Activated CD8-positive, alpha-beta memory T cell treated with anti-CD3 and anti-CD28 coated beads, Interleukin-2, amount 50 U/mL, for 1 hour (primary cell): Measurements from ENCODE around the gene DYRK1A.

Source experiments
- DNase-seq: peaks from one replicate; pipeline ENCODE4 v3.0.0-alpha.2; 2020; ENCODE audit errors: extremely low read depth

DYRK1A gene

DNA sequence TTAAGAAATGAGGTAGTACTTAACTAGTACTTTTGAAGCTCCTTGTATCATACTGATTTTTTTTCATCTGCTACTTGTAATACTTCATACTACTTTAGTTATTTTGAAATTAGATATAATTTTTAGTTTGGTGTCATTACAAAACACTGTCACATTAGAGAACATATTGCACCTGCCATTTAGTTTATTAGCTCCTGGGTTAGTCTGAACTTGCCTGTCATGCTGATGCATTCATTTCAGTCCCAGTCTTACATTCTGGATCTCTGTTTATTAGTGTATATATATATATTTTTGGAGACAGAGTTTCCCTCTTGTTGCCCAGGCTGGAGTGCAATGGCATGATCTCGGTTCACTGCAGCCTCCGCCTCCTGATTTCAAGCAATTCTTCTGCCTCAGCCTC is 50.3 kb downstream of the DYRK1A start:
- no peak for DNase-seq

DNA sequence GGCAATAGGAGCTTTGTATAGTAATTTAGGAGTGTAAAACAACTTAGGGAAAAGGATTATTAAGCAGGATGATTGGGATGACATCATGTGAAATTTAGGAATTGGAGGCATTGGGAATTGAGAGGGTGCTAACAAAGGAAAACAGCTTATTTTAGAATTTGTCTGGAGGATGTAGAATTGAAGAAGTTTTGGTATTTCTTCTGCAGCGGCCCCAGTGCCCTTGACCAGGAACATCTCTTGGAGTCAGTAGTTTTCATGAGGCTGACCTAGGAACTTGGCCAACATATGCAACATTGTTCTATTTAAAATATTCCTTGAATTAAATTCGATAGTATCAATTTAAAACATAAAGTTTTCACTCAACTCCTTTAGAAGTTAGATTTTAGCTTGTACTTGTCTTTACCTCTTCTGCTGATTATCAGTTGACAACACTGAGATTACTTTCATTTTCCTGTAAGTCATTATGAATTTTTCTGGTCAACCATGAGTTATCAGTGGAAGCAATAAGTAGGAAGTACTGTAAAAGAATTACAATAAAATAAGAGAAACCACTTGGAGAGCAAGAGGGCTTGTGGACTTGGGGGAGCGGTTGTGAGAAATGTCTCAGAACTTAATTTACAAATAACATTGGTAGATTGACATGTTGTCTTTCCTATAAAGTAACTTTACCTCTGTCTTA is 52.8 kb downstream of the DYRK1A start:
- DNase-seq, result no peak

DNA sequence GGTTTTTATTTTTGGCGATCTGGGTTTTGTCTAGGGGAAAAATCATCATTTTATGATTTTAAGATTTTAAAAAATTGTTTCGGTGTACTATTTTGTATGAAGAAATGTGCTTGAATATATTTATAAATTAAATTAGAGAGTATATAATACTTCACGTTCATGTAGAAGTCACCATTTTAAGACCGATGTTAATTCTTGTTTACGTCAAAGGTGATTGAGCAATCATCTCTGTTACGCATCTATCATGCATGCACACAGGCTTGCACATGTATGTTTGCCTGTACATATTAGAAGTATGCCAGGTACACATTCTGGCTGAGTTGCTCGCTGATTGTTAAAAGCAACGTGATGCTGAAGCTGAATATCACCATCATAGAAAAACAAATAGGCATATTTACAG is 54.7 kb downstream of the DYRK1A start:
- no peak for DNase-seq

DNA sequence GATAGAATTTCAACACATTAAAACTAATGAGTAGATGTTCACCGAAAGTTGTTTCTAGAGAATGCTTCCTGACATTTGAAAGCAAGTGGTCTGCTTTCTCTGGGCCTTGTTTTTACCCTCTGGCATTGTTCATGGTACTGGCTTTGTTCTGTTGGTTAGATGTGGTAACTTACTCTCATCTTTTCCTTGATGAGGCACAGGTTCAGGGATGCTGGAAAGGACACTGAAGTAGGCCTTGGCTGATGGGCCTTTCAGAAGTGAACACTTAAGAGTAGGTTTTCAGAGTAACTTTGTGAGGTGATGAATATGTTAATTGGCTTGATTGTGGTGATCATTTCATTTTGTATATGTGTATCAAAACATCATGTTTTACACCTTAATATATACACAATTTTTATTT is 55.8 kb downstream of the DYRK1A start:
- no peak for DNase-seq

DNA sequence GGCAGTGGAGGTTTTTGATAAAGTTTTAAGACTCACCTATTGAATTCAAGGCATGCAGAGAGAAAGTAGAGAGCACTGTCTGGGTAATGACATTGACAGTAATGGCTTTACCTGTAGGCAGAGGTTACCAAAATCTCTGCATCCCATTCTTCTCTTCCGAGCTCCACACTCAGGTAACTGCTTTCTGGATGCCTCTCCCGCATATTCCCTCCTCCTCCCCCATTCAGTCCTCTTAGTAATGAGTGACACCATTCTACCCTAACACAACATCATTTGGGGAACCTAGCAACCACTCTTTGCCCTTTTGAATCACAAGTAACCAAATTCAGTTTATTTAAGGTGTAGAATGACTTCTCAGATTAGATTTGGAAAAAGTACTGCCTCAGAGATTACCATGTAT is 56.5 kb downstream of the DYRK1A start:
- DNase-seq, result no peak

DNA sequence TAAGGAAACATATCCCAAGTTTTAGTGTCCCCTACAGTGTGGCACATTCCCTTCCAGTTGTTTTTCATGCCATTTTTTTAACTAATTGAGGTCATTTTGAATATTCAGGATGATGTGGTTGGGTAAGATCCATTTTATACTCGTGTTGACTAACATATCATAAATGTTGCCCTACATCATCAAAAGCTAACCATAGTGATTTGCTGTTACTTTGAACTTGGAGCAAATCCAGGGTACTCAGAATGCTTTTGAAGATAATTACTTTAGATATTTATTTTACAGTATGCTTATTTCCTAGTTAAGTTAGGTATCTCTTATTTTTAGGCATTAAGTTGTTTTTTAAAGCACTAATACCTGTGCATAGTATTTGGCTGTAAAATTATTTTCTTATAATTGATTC is 57.8 kb downstream of the DYRK1A start:
- no peak for DNase-seq

DNA sequence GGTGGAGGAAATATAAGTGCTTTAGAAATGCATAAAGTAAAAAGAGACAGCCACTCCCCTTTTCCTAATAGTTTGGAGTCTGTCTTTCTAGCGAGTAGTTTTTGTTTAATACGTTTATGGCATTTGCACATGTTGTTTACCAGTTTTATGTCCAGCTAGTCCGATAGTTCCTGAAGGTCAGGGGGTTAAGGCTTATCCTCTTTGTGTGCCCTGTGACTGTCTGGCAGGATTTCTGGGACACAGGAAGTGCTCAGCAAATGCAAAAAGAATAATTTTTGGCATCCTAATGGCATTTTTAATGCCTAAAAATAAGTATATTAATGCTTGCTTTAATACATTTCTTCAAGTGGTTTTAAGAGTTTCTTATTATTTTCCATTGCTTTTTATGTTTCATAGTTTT is 58.4 kb downstream of the DYRK1A start:
- no peak for DNase-seq

DNA sequence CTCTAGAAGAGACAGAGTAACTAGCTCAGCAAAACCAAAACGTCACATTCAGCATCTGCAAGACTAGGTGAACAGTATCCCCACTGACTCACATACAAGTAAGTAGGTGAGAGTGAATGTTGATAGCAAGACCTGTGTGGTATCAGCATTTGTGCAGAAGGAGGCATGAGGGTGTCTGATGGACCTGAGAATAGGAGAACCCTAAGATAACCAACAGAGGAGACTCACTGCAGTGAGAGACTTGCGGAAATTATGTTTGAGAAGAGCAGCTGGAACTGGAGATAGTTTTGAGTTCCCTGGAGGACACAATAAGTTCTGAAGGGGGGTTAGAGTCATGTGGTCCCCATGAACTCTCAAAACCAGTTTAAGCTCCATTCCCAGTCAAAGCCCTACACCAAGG is 59.1 kb downstream of the DYRK1A start:
- DNase-seq, result no peak

DNA sequence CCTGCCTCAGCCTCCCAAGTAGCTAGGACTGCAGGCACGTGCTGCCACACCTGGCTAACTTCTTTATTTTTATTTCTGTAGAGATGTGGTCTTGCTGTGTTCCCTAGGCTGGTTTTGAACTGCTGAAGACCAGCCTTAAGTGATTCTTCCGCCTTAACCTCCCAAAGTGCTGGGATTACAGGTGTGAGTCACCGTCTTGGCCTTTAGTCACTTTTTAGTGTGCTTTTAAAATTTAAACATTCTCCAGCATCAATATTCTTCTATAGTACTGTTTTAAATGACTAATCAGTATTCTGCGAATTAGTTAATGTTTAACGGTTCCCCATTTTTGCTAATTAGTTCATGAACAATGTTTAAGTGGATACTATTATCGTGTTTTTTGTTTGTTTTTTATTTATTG is 60.6 kb downstream of the DYRK1A start:
- no peak for DNase-seq

DNA sequence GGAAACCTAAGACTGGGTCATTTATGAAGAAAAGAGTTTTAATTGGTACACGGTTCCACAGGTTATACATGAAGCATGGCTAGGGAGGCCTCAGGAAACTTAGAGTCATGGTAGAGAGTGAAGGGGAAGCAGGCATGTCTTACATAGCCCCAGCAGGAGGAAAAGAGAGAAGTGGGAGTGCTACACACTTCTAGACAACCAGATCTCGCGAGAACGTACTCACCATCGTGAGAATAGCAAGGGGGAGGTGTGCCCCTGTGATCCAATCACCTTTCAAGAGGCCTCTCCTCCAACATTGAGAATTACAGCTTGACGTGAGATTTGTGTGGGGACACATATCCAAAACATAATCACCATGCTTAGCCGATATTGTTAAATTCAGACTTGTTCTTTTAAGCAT is 62.8 kb downstream of the DYRK1A start:
- no peak for DNase-seq

DNA sequence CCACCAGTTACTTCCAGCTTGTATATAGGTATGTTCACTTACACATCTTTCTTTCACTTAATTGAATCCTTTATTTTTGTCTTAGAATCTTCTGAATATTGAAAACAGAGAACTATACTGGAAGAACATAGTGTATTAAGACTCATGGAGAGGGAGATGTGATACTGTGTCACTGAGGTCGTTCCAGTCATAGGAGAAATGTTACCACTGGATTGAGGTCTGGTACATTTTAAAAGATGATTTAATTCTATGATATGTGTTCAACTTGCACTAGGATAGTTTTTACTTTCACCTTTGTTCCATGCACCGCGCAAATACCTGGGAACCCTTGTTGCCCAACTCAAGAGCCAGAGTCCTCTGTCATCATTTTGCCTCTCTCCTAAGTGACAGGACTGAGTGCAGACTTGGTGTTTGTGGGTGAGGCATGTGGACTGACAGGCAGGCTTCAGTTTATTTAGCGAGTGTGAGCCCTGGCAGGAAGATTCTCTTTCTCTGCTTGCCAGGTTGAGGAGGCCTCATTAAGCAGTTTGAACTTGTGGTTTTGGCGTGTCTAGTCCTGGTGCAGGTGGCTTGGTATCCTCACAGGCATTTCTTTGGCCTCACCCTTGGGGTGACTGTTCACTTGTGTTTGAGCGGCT is 63.7 kb downstream of the DYRK1A start:
- no peak for DNase-seq

DNA sequence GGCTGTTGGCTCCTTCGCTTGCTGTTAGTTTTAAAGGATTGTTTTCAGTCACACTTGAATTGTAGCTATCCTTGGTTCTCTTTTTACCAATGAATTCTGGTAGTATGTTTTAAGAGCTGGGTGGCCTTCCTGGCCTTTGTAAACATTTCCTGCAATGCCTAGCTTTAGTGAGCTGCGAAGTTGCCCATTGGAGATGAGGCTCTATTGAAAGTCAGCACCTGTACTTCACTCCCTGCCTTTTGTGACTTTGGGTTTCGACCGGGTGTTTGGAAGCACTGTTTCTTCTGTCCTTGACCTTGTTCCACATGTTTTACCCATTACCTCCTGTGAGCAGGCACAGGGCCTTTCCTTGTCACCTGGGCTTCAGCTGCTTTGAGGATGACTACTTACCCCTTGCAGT is 64.7 kb downstream of the DYRK1A start:
- DNase-seq, result no peak

DNA sequence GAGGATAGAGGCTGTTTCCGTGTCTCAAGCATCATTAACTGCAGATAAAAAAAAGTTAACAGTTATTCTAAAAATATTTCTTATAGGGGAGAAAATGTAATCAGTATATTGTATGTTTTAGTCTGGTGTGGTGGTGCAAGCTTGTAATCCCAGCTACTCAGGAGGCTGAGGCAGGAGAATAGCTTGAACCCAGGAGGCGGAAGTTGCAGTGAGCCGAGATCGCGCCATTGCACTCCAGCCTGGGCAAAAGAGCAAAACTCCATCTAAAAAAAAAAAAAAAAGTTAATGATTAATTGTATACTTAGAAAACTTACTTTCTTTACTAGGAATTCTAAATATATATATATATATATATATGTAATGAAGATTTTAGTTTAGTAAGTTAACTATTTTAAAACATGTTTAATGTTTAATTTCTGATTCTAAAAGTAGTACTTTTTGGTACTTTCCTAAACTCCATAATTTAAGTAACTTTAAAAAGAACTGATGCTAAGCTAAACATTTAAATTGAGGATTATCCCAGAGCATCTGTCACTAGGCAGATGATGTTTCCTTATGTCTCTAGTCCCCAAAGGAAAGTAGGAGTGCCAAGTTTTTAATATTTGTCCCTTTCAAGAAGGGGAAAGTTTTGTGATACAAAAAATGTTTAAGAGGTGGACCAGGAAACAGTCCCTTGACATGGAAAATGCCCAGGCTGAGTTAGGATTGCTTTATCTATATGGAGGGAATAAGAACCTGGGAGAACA is 66.3 kb downstream of the DYRK1A start:
- DNase-seq, result no peak

DNA sequence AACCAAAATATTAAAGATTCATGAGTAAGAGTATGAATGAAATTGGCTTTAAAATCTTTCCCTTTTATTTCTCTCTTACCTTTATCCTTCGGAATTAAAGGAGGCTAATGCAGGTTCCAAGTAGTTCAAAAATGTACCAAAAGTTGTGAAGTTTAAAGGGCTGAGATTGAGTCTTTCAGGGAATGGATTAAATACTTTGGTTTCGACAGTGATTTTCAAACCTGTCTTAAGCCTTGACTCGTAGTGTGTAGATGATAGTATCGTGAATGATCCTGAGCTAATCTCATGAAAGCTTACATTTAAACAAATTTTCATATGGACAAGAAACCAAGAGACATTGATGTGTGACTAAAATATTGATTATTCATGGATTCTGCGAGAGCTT is 66.9 kb downstream of the DYRK1A start:
- no peak for DNase-seq

DNA sequence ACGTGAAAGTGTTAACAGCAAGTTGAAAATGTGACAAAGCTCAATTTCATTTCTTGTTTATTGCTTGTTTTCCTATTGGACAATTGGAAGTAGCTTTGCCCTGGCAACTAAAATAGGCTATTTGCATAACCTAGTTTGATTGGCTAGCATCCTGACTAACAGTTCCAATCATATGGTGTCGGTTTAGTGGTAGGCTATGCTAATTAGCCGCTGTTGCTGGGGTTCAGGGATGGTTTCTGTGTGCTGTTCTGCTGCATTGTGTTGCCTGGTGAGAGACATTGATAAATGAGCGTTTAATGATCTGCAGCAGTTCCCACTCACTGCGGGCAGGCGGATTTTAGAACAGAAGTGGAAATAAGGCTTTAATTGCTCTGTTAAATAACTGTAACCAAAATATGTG is 68.5 kb downstream of the DYRK1A start:
- DNase-seq, result peak; percentile 14

DNA sequence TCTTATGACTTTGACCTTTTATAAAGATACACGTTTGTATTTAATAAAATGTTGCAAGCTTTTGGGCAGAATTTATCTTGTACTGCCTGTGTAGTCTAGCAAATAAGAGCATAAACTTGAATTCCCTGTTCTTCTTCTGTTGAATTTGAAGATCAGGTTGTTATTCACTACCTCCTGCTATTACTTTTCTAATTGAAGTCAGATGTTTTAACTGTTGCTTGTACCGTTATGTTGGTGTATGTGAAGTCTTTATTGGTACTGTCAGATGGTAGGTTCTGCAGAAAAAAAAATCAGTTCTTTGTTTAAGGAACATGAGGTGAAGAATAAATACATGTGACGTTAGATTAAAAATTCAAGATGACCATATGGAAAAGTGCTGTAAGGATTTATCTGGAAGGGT is 69.1 kb downstream of the DYRK1A start:
- DNase-seq, result no peak

DNA sequence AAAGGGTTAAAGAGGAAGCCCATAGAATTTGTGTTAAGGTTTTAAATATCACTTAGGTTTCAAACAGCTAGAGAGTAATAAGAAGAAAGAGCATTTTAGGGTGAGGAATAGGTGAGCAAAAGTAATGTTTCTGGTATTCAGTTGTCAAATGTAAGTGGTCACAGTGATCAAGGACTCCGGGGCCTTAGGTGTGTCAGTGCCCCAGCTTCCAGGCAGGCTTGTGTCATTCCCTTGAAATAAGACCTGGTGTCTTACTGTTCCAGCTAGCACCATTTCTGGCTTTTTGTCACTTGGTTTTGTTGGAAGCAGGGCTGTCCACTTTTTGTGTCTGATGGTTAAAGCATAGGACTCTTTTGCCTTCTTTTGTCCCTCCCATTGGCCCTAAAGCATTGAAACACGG is 69.6 kb downstream of the DYRK1A start:
- no peak for DNase-seq

DNA sequence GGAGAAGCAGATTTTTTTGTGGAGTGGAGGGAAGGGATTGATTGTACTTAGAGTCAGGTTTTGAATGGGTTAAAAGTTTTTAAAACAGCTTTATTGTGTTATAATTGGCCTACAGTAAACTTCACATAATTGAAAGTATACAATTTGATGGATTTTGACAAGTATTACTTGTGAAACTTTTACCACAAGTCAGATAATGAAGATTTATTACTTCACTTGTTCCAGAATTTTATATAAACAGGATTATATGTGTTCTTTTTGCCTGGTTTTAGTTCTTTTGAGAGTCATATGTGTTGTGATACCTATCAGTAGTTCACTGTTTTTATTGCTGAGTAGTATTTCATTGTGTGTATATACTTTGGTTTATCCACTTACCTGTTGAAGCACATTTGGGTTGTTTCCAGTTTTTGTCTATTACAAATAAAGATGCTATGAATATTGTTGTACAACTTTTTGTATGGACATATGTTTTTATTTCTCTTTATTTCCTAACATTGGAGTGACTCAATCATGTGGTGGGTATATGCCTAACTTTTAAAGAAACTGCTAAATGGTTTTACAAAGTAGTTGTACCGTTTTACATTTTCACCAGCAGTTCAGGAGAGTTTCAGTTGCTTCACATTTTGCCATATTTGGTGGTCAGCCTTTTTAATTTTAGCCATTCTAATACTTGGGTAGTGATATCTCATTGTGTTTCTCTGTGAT is 71.0 kb downstream of the DYRK1A start:
- no peak for DNase-seq

DNA sequence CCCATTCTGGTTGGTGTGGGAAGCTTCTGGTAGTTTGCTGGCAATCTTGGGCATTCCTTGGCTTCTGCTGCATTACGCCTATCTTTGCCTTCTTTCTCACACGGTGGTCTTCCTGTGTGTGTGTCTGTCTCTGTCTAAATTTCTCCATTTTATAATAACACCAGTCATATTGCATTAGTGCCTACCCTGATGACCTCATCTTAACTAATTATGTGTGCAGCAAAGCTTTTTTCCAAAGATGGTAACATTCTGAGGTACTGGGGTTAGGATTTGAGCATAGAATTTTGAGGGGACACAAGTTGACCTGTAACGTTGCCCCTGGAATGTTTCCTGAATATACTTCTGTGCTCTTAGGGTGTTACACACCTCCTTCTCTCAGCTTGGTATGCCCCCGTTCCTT is 77.1 kb downstream of the DYRK1A start:
- DNase-seq, result no peak

DNA sequence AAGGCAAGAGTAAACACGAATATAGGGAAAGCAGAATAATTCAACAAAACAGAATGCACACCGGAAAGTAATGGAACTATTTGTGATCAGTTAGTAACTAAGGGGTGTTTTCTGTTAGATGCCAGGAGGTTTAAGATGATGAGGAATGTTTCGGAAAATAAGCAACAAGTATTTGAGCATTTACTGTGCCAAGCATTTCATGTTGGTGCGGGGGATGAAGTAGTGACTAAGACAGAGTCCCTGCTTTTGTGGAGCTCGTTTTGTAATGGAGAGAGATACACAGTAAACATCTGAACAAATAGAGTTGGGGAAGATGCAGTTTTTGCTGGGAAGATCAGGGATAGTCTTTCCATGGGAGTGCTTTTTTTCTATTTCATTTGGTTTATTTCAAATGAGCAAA is 78.7 kb downstream of the DYRK1A start:
- no peak for DNase-seq

DNA sequence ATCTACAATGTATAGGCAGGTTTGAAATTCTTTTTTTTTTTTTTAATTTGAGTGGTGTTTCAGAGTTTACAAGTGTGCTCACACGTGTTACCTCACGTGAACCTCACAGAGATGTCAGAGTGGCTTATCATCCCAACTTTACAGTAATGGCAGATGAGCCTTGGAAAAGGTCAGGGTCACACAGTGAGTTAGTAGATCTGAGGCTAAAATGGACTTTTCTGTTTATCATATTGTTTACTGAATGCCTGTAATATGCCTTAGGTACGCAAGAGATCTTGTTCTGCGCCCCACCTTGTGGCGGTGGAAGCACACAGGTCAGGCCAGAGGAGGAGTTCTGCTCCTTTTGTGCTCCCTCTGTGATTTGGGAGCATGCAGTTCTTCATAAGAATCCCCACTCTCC is 80.0 kb downstream of the DYRK1A start:
- DNase-seq, result no peak

DNA sequence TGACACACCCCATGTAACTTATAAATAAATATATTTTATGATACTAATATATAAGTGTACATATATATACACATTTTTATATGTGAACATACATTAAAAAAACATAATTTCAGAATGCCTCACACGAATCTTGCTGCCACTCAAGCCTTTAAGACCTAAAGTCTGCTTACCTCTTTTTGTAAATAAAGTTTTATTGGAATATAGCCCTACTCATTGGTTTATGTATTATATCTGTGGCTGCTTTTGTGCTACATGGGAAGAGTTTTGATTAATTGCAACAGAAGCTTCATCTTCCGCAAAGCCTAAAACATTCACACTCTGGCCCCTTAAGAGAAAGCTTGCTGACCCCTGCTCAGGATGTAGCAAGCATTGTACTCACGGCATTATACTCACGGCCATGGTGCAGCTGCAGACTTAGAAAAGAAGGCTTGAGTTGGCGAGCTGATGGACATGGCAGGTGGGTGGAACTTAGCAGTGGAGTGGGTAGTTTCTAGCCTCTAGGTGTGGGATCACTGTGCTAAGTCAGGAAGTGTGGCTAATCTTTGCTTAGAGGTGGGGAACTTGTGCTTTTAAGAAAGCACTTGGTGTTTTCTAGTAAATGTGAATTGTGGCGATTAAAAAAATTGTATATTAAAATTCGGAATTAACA is 80.8 kb downstream of the DYRK1A start:
- DNase-seq, result no peak
